Measurements from ENCODE around the gene NAA15. TPM values are rescaled to one million over a fixed set of nuclear protein-coding genes. Genes with fewer than 3 reads are reported as not detected.
"Not testable (repeated sequence)": the region's sequence is repeated elsewhere in the genome, so short reads cannot be mapped to it uniquely, and the experiment has no call there.

Gene NAA15
- total RNA-seq, 4 donors from 2014 or later = 25.0 to 48.8 (median 37.2) TPM

GRCh38 chr4:139316733-139317132 lies 15.4 kb downstream of the NAA15 start:
- in situ Hi-C loops (cut with MboI; ENCODE audit: low sequenced_read_pairs in 4 of 4) = no loop called here
- Histone ChIP-seq H3K27me3 (no peaks in the 10 kb centered on the region), H3K4me3 (no peak overlapping the region), H3K9me3 (no peaks in the 10 kb centered on the region), H3K36me3 (no peaks in the 10 kb centered on the region), H3K27ac (no peak overlapping the region), H3K4me1 (peaks cover 23 to 32% of the 10 kb centered on the region in 2 donors)
- intact Hi-C loops (cut with DNase I; ENCODE audit: low total_unique reads) = no loop called here
- TF ChIP-seq CTCF (IDR thresholded peaks at IDR 0.05 in 4 of 5, conservative IDR thresholded peaks at IDR 0.05 in 1 of 5) (no peak), POLR2A (IDR thresholded peaks at IDR 0.05) (no peak)
- DNase-seq (no peak), ATAC-seq (no peak)

- Histone ChIP-seq H3K4me3 (no peak overlapping the region), H3K9me3 (no peaks in the 10 kb centered on the region), H3K27ac (no peak overlapping the region), H3K36me3 (no peaks in the 10 kb centered on the region), H3K4me1 (peaks cover 18 to 29% of the 10 kb centered on the region in 2 donors), H3K27me3 (no peaks in the 10 kb centered on the region)
- ATAC-seq (no peak), DNase-seq (no peak)
- in situ Hi-C loops (cut with MboI; ENCODE audit: low sequenced_read_pairs in 4 of 4) (no loop called here), intact Hi-C loops (cut with DNase I; ENCODE audit: low total_unique reads) (no loop called here)
- no peak for TF ChIP-seq POLR2A (IDR thresholded peaks at IDR 0.05)
- no peak for TF ChIP-seq CTCF (IDR thresholded peaks at IDR 0.05 in 4 of 5, conservative IDR thresholded peaks at IDR 0.05 in 1 of 5)
Measured at GRCh38 chr4:139317635-139318034, 16.3 kb downstream of the NAA15 start.

GRCh38 chr4:139319571-139319970 lies 18.3 kb downstream of the NAA15 start:
- Histone ChIP-seq H3K9me3 (no peaks in the 10 kb centered on the region), H3K4me1 (peaks cover 22 to 28% of the 10 kb centered on the region in 2 donors), H3K4me3 (no peak overlapping the region), H3K27me3 (no peaks in the 10 kb centered on the region), H3K36me3 (no peaks in the 10 kb centered on the region), H3K27ac (no peak overlapping the region)
- intact Hi-C loops (cut with DNase I; ENCODE audit: low total_unique reads) = no loop called here
- in situ Hi-C loops (cut with MboI; ENCODE audit: low sequenced_read_pairs in 4 of 4) = no loop called here
- ATAC-seq (peak in 1 of 2 donors; percentile 60), DNase-seq (no peak)
- TF ChIP-seq CTCF (IDR thresholded peaks at IDR 0.05 in 4 of 5, conservative IDR thresholded peaks at IDR 0.05 in 1 of 5) (no peak), POLR2A (IDR thresholded peaks at IDR 0.05) (no peak)

GRCh38 chr4:139322070-139322469 lies 20.8 kb downstream of the NAA15 start:
- H3K4me1 ChIP-seq = peaks cover 13 to 15% of the 10 kb centered on the region in 2 donors
- H3K36me3 ChIP-seq; H3K9me3 ChIP-seq; in situ Hi-C loops (cut with MboI; ENCODE audit: low sequenced_read_pairs in 4 of 4); H3K27ac ChIP-seq; intact Hi-C loops (cut with DNase I; ENCODE audit: low total_unique reads); H3K27me3 ChIP-seq; DNase-seq; ATAC-seq; H3K4me3 ChIP-seq: not testable (repeated sequence)

- H3K36me3 ChIP-seq; intact Hi-C loops (cut with DNase I; ENCODE audit: low total_unique reads): not testable (repeated sequence)
Measured at GRCh38 chr4:139322541-139322940, 21.2 kb downstream of the NAA15 start.

GRCh38 chr4:139324620-139325019 lies 23.3 kb downstream of the NAA15 start:
- Histone ChIP-seq H3K36me3 (no peaks in the 10 kb centered on the region), H3K27me3 (no peaks in the 10 kb centered on the region), H3K4me1 (peaks cover 13 to 15% of the 10 kb centered on the region in 2 donors), H3K4me3 (no peak overlapping the region), H3K9me3 (no peaks in the 10 kb centered on the region), H3K27ac (no peak overlapping the region)
- in situ Hi-C loops (cut with MboI; ENCODE audit: low sequenced_read_pairs in 4 of 4) = no loop called here
- no peak for ATAC-seq
- intact Hi-C loops (cut with DNase I; ENCODE audit: low total_unique reads) = no loop called here
- TF ChIP-seq POLR2A (IDR thresholded peaks at IDR 0.05) = no peak
- no peak for TF ChIP-seq CTCF (IDR thresholded peaks at IDR 0.05 in 4 of 5, conservative IDR thresholded peaks at IDR 0.05 in 1 of 5)
- DNase-seq = no peak

More at GRCh38 chr4:139322541-139322940, 21.2 kb downstream of the NAA15 start:
- H3K9me3 ChIP-seq; H3K4me3 ChIP-seq; DNase-seq; in situ Hi-C loops (cut with MboI; ENCODE audit: low sequenced_read_pairs in 4 of 4); ATAC-seq; H3K27ac ChIP-seq; H3K27me3 ChIP-seq: not testable (repeated sequence)
- H3K4me1 ChIP-seq = peaks cover 13 to 15% of the 10 kb centered on the region in 2 donors

Measured in gastrocnemius medialis (tissue), 4 donors.